SJCRH30 (cell line): ENCODE results near the gene TNRC6C. TPM values are rescaled to one million over a fixed set of nuclear protein-coding genes. Genes with fewer than 3 reads are reported as not detected.
"Not testable (repeated sequence)": the region's sequence is repeated elsewhere in the genome, so short reads cannot be mapped to it uniquely, and the experiment has no call there.

Experiments
- DNase-seq, 2 experiments: peaks; one replicate each; pipeline ENCODE4 v3.0.0-alpha.2; 2015 to 2020
- H3K27ac ChIP-seq: fragments of 250-450 bp; sonication (Bioruptor Pico); 2 replicates; pipeline ENCODE4 v1.5.1; 2020; ENCODE audit warnings: mild to moderate bottlenecking, moderate library complexity
- H3K27me3 ChIP-seq: fragments of 250-450 bp; sonication (Bioruptor Pico); 2 replicates; pipeline ENCODE4 v1.5.1; 2020; ENCODE audit warnings: mild to moderate bottlenecking, moderate library complexity
- H3K36me3 ChIP-seq: fragments of 250-450 bp; sonication (Bioruptor Pico); 2 replicates; pipeline ENCODE4 v1.5.1; 2020; ENCODE audit warnings: mild to moderate bottlenecking, moderate library complexity
- H3K4me1 ChIP-seq: fragments of 250-450 bp; sonication (Bioruptor Pico); 2 replicates; pipeline ENCODE4 v1.5.1; 2020; ENCODE audit warnings: mild to moderate bottlenecking, moderate library complexity
- H3K4me3 ChIP-seq: fragments of 250-450 bp; sonication (Bioruptor Pico); 2 replicates; pipeline ENCODE4 v1.5.1; 2020; ENCODE audit warnings: mild to moderate bottlenecking, moderate library complexity
- H3K9me3 ChIP-seq: fragments of 250-450 bp; sonication (Bioruptor Pico); replicated peaks from 2 replicates; pipeline ENCODE4 v1.5.1; 2020; ENCODE audit warnings: mild to moderate bottlenecking, moderate library complexity
- total RNA-seq: library from RNA; depleted of rRNA; stranded (reverse); fragments of >200 nt; shearing (Covaris generic); gene quantifications from 2 replicates; pipeline ENCODE4 v1.2.3, GENCODE V29; 2014

The TNRC6C gene
- total RNA-seq, 1 experiment from 2014 or later = 12.7 TPM

DNA sequence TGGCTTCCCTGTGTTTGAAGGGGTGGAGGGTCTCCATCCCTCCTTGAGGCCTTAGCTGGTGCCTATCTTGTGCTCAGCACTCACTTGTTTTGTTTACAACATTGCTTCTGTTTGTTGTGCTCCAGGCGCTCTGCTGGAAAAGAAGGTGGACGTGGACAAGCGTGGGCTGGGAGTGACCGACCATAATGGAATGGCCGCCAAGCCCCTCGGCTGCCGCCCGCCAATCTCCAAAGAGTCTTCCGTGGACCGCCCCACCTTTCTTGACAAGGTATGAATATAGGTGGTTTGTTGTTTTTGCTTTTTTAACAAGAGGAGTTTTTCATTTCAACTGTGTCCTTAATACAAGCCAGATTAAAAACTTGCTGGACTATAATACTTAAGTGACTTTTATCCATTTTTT is 116.5 kb downstream of the TNRC6C start:
- Histone ChIP-seq H3K4me3 (no peak overlapping the region), H3K36me3 (peaks cover 63% of the 10 kb centered on the region), H3K27ac (no peak overlapping the region), H3K4me1 (no peaks in the 10 kb centered on the region), H3K9me3 (no peaks in the 10 kb centered on the region), H3K27me3 (no peaks in the 10 kb centered on the region)
- no peak for DNase-seq

DNA sequence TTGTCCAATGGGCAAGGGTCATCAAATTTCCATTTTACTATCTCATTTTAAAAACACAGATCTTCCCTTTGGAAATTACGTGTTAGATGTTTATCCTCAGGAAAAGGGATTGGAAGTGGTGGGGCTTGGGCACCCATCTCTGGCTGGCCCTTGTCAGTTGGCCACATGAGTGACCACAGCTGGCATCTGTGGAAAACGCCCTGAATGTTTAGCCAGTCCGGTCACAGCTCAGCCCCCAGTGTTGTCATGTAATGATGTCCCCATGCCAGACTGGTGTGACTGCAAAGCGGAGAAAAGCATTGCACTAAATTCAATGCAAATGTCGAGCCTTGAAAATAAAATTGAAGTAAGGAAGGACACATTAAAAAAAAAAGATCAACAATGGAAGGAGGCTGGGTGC is 117.0 kb downstream of the TNRC6C start:
- peaks cover 62% of the 10 kb centered on the region for H3K36me3 ChIP-seq
- H3K27ac ChIP-seq = no peak overlapping the region
- no peak overlapping the region for H3K4me3 ChIP-seq
- DNase-seq = no peak
- H3K27me3 ChIP-seq = no peaks in the 10 kb centered on the region
- H3K4me1 ChIP-seq = no peaks in the 10 kb centered on the region
- H3K9me3 ChIP-seq = no peaks in the 10 kb centered on the region

GRCh38 chr17:78079253-78079652 is 120.8 kb downstream of the TNRC6C start:
- no peak overlapping the region for H3K4me3 ChIP-seq
- H3K4me1 ChIP-seq = no peaks in the 10 kb centered on the region
- H3K36me3 ChIP-seq = peaks cover 34% of the 10 kb centered on the region
- no peaks in the 10 kb centered on the region for H3K27me3 ChIP-seq
- no peak overlapping the region for H3K27ac ChIP-seq
- no peak for DNase-seq
- no peaks in the 10 kb centered on the region for H3K9me3 ChIP-seq

GRCh38 chr17:78081551-78081950 is 123.0 kb downstream of the TNRC6C start:
- no peak overlapping the region for H3K4me3 ChIP-seq
- no peaks in the 10 kb centered on the region for H3K9me3 ChIP-seq
- peaks cover 20% of the 10 kb centered on the region for H3K36me3 ChIP-seq
- no peaks in the 10 kb centered on the region for H3K4me1 ChIP-seq
- no peak for DNase-seq
- H3K27ac ChIP-seq = no peak overlapping the region
- no peaks in the 10 kb centered on the region for H3K27me3 ChIP-seq

DNA sequence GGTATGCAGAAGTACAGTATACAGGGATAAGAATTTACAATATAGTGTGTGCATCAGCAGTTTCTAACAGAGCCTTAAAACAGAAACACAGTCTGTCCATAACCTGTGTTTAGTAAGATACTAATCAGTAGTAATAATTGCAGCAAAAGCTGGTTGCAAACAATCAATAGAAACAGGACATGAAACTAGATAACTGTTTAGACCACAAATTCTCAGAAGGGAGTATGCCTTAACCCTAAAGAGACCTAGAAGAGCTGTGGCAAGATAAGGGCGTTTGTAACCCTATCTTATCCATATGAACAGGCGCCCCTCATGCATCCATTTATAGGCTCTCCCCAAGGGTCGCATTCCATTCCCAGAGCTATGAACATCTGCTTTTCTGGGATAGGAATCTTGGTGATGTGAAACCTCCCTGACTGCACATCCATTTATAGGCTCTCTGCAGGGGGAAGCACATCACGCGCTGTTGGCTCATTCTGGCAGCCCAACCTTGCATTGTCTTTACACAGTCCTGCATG is 123.9 kb downstream of the TNRC6C start:
- not testable (repeated sequence) for H3K27ac ChIP-seq, H3K4me1 ChIP-seq, H3K27me3 ChIP-seq, H3K4me3 ChIP-seq, DNase-seq, H3K9me3 ChIP-seq
- peaks cover 25% of the 10 kb centered on the region for H3K36me3 ChIP-seq

DNA sequence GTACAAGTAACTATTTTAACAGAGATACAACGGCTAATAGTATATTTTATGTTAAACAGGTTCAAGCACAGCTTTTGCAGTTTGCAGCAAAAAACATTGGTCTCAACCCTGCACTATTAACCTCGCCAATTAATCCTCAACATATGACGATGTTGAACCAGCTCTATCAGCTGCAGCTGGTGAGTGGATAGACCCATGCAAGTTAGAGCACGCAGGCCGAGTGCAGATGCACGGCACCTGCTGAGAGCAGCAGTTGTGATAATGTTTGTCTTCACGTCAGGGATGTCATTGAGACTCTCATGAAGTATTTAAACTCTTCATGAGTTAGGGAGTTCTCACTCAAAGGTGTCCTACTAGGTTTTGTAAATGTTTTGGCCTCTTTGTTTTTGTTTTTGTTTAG is 124.5 kb downstream of the TNRC6C start:
- Histone ChIP-seq H3K27me3 (no peaks in the 10 kb centered on the region), H3K27ac (no peak overlapping the region), H3K4me3 (no peak overlapping the region), H3K9me3 (no peaks in the 10 kb centered on the region), H3K4me1 (no peaks in the 10 kb centered on the region), H3K36me3 (peaks cover 29% of the 10 kb centered on the region)
- no peak for DNase-seq

DNA sequence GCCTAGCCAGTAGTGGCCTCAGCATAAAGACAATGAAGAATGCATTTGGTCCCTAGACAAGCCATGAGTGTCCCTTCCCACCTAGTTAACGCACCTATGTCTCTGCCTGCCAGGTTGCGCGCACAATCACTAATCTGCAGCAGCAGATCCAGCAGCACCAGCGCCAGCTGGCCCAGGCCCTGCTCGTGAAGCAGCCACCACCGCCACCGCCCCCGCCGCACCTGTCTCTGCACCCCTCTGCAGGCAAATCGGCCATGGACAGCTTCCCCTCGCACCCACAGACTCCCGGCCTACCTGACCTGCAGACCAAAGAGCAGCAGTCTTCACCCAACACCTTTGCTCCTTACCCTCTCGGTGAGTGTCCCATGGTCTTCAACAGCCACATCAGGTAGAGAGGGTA is 128.2 kb downstream of the TNRC6C start:
- no peak for DNase-seq
- Histone ChIP-seq H3K27ac (no peak overlapping the region), H3K36me3 (peaks cover 24% of the 10 kb centered on the region), H3K4me1 (no peaks in the 10 kb centered on the region), H3K4me3 (no peak overlapping the region), H3K9me3 (no peaks in the 10 kb centered on the region), H3K27me3 (no peaks in the 10 kb centered on the region)

DNA sequence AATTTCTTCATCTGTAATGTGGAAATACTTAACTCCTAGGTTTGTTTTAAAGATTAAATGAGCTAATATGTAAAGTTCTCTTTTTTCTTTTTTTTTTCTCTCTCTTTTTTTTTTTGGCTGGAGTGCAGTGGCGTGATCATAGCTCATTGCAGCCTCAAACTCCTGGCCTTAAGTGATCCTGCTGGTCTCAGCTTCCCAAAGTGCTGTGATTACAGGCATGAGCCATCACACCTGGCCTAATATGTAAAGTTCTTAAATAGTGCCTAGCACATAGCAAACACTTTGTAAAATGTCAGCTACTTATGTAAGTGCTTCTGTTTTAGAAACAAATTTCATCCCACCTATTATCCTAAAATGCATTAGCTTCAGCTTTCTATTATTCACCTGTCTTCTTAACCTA is 130.0 kb downstream of the TNRC6C start:
- no peaks in the 10 kb centered on the region for H3K4me1 ChIP-seq
- peaks cover 39% of the 10 kb centered on the region for H3K36me3 ChIP-seq
- DNase-seq = no peak
- no peaks in the 10 kb centered on the region for H3K9me3 ChIP-seq
- no peak overlapping the region for H3K27ac ChIP-seq
- H3K27me3 ChIP-seq = no peaks in the 10 kb centered on the region
- H3K4me3 ChIP-seq = no peak overlapping the region

DNA sequence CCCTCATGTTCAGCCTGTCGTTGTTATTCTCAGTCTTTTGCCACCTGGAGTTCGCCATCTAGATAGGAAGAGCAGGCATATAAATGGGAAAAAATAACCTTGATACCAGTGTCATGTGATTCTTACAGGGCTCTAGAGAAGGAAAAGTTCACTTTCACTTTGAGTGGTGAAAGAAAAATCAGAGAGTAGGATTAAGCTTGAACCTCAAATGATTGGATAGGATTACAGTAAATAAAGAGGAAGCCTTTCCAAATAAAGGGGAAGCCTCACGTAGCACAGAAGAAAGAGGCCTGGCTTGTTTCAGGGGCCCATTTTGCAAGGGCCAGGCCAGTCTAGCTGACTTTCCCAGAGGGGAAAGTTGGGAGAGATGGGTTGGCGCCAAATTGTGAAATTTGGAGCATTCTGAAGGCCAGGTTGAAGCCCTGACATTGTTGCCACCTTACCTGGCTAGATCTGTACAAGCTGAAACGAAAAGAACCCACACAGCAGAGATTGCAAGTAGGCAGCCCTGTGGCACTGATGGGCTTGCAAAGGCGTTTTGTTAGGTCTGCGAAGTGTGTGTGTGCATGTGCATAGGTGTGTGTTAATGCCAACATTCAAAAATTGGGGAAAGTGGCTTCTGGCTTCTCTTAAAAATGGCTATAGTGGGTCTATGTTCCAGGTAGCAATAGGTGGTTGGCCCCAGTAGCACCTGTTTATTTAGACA is 131.2 kb downstream of the TNRC6C start:
- H3K27ac ChIP-seq = no peak overlapping the region
- no peaks in the 10 kb centered on the region for H3K9me3 ChIP-seq
- H3K36me3 ChIP-seq = peaks cover 49% of the 10 kb centered on the region
- H3K4me3 ChIP-seq = no peak overlapping the region
- DNase-seq = no peak
- H3K4me1 ChIP-seq = no peaks in the 10 kb centered on the region
- H3K27me3 ChIP-seq = no peaks in the 10 kb centered on the region

DNA sequence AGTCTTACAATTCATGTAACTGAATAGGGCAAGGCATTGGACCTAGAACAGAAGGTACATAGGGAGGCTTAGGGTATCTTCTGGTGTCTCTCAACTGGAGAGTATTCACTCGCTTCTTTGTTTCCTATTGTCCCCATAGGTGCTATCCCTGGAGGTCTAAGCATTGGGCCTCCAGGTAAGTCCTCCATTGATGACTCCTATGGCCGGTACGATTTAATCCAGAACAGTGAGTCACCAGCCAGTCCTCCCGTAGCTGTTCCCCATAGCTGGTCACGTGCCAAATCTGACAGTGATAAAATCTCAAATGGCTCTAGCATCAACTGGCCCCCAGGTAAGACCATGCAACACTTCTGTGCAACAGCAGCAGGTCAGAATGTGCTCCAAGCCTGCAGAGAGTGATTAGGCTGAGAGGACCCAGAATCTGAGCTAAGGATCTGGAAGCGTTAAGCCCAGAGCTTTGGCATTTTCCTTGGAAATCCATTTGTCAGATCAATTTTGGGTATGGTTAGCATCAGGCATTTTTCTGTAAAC is 134.4 kb downstream of the TNRC6C start:
- Histone ChIP-seq H3K4me3 (no peak overlapping the region), H3K9me3 (no peaks in the 10 kb centered on the region), H3K27me3 (no peaks in the 10 kb centered on the region), H3K4me1 (no peaks in the 10 kb centered on the region), H3K36me3 (peaks cover 45% of the 10 kb centered on the region), H3K27ac (no peak overlapping the region)
- DNase-seq = no peak

DNA sequence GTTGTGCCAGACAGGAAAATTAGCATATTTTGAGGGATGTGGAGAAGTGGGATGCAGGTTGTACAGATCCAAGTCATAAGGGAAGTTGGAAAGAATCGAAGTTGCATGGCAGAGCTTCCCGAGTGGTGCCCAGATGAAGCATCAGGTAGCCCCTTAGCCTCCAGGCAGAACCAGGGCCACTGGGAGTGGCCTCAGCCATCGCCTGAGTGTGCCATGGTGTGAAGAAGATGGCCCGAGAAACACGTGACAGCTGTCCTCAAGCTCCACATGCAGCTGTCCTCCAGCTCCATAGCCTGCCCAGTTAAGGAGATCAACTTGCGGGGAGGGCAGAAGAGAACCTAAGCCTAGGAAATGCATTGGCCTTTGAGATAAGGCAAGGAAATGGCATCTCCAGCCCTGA is 136.5 kb downstream of the TNRC6C start:
- no peaks in the 10 kb centered on the region for H3K27me3 ChIP-seq
- H3K36me3 ChIP-seq = peaks cover 60% of the 10 kb centered on the region
- H3K27ac ChIP-seq = no peak overlapping the region
- H3K4me1 ChIP-seq = no peaks in the 10 kb centered on the region
- DNase-seq = peak in 1 of 2 experiments; percentile 40
- H3K4me3 ChIP-seq = no peak overlapping the region
- H3K9me3 ChIP-seq = no peaks in the 10 kb centered on the region

- Histone ChIP-seq H3K4me1 (no peaks in the 10 kb centered on the region), H3K27ac (no peak overlapping the region), H3K36me3 (peaks cover 63% of the 10 kb centered on the region), H3K4me3 (no peak overlapping the region), H3K9me3 (0 out of 2 replicates have a peak, but pooled peaks cover 2% of the 10 kb centered on the region), H3K27me3 (no peaks in the 10 kb centered on the region)
- no peak for DNase-seq
These were observed 137.6 kb downstream of the TNRC6C start for GRCh38 chr17:78096093-78096492.

GRCh38 chr17:78101112-78101511 is 142.6 kb downstream of the TNRC6C start:
- 0 out of 2 replicates have a peak, but pooled peaks cover 2% of the 10 kb centered on the region for H3K4me1 ChIP-seq
- 0 out of 2 replicates have a peak, but pooled peaks cover 5% of the 10 kb centered on the region for H3K9me3 ChIP-seq
- H3K36me3 ChIP-seq = peaks cover 40% of the 10 kb centered on the region
- DNase-seq = no peak
- H3K27me3 ChIP-seq = no peaks in the 10 kb centered on the region
- H3K4me3 ChIP-seq = no peak overlapping the region
- no peak overlapping the region for H3K27ac ChIP-seq

DNA sequence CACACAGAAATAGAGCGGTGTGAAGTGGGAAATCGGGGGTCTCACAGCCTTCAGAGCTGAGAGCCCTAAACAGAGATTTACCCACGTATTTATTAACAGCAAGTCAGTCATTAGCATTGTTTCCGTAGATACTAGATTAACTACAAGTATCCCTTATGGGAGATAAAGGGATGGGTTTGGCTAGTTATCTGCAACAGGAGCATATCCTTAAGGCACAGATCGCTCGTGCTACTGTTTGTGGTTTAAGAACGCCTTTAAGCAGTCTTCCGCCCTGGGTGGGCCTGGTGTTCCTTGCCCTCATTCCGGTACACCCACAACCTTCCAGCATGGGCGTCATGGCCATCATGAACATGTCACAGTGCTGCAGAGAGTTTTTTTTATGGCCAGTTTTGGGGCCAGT is 143.0 kb downstream of the TNRC6C start:
- Histone ChIP-seq H3K4me1 (0 out of 2 replicates have a peak, but pooled peaks cover 2% of the 10 kb centered on the region), H3K36me3 (peaks cover 38% of the 10 kb centered on the region), H3K27me3 (no peaks in the 10 kb centered on the region), H3K27ac (no peak overlapping the region), H3K4me3 (no peak overlapping the region), H3K9me3 (0 out of 2 replicates have a peak, but pooled peaks cover 5% of the 10 kb centered on the region)
- DNase-seq = no peak

DNA sequence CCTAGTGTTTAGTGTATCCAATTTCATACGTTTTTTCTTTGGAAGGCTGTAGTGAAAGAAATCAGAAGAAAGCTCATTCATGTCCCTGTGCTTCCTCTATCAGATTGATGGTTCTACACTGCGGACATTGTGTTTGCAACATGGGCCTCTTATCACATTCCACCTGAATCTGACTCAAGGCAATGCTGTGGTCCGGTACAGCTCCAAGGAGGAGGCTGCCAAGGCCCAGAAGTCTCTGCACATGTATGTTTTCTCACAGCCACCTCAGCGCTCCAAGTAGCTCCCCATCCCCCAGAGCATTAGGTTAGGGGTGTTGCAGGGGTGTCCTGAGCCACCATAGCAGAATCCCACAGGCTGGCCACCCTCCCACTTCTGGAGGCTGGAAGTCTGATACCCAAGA is 144.8 kb downstream of the TNRC6C start:
- Histone ChIP-seq H3K36me3 (peaks cover 31% of the 10 kb centered on the region), H3K9me3 (0 out of 2 replicates have a peak, but pooled peaks cover 5% of the 10 kb centered on the region), H3K4me1 (0 out of 2 replicates have a peak, but pooled peaks cover 2% of the 10 kb centered on the region), H3K27me3 (no peaks in the 10 kb centered on the region), H3K27ac (no peak overlapping the region), H3K4me3 (no peak overlapping the region)
- no peak for DNase-seq
